GM12874 (cell line): ENCODE data around the gene NR1H3.

Experiments
- CTCF ChIP-seq: IDR thresholded peaks from 2 replicates; pipeline ENCODE4 v1.5.1; 2011; ENCODE audit warnings: low read depth, mild to moderate bottlenecking, control low read depth, low read length, moderate library complexity; ENCODE audit not compliant: insufficient read depth

The NR1H3 gene

DNA sequence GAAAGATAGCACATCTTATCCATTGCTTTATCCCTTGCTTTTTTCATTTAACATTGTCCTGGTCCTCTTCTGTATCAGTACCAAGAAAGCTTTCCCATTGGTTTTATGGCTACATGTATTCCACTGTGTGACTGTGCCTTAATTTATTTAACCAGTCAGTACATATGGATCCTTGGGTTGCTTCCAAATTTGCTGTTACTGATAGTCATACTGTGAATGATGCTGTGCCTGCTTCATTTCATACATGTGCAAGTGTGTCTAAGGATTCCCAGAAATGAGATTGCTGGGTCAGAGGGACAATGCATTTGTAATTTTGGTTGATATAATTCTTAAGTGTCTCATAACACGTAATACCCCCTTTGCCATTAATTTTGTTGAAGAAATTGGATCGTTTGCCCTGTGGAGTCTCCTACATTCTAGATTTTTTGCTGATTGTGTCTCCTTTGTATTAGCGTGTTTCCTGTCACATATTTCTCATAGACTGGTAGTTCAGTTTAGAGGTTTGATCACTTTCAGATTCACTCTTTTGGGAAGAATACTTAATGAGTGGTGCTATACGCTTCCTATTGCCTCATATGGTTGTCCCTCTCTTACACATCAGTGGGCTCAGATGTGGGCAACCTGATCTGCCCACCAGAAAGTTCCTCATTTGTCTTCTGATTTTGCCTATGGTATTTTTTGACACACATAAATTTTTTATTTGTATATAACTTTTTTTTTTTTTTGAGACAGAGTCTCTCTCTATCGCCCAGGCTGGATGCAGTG, 59.5 kb downstream of the NR1H3 start:
- TF ChIP-seq CTCF = no peak

DNA sequence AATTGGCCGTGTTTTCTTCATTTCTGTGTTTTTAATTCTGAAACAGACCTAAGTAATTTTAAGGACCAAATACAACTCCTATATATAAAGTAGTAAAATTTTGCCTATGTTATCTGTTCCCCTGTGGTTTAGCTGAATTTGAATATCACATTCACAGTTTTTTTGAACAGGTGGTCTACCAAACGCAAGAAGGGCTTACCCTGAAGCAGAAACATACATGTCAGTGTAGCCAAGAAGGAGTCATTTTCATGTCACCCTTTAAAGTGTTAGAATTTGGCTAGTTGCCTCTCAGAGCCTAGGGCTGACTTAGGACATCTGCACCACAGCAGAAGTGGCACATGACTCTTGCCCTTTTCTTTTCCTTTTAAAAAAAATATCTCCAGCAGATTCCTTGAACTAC, 60.4 kb downstream of the NR1H3 start:
- no peak for TF ChIP-seq CTCF
